ENCODE results near the gene DLGAP1. TPM values are rescaled to one million over a fixed set of nuclear protein-coding genes. Genes with fewer than 3 reads are reported as not detected.
A peak's percentile ranks its signal among the peaks of the same experiment; 100 is the strongest.

Gene DLGAP1
- total RNA-seq, 1 experiment from 2014 or later: 23.2 TPM

DNA sequence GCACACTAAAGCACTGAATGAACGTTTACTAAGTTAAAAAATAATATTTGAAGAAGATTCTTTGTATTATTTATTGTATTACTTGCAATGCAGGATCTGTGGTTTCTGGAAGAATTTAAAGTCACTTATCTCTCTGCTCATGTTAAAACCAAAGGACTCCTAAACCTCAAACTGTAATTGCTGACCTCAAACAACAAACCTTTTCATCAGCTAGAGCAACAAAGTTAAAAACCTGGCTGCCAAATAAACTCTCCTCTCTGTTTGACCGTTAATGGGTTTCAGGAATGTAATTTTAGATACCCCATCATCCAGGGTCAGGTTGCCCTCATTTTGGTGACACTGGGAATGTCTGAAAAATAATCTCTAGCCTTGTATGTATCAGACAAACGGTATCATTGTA lies 766.0 kb downstream of the DLGAP1 start:
- H2BK5ac ChIP-seq (ENCODE audit: insufficient read length, low read length): no peak overlapping the region
- H3K4me2 ChIP-seq (ENCODE audit: insufficient read depth, insufficient read length, low read length): no peak overlapping the region
- no peak overlapping the region for H3K27ac ChIP-seq (ENCODE audit: insufficient read length, low read depth, low read length)
- H2BK20ac ChIP-seq (ENCODE audit: low read depth, low read length, poor library complexity, severe bottlenecking): no peak overlapping the region
- H3K23me2 ChIP-seq (ENCODE audit: insufficient read length, low read depth, low read length, poor library complexity, severe bottlenecking): no peaks in the 10 kb centered on the region
- no peaks in the 10 kb centered on the region for H3K79me1 ChIP-seq (ENCODE audit: insufficient read depth, low read depth, low read length, poor library complexity, severe bottlenecking)
- Mint-ChIP-seq H3K27me3 (ENCODE audit: low read depth) (no peaks in the 10 kb centered on the region), H3K4me3 (no peak overlapping the region), H3K9me3 (peaks cover 3 to 7% of the 10 kb centered on the region in 2 experiments; a peak in 4 of 5 replicates), H3K4me1 (peaks cover 11 to 22% of the 10 kb centered on the region in 2 experiments), H3K27ac (peak overlapping the region in 1 of 3 experiments; percentile 35; a peak in 3 of 7 replicates), H3K36me3 (ENCODE audit: insufficient read depth in 1 of 3, low read depth in 3 of 3) (peaks cover 8 to 12% (median 11%) of the 10 kb centered on the region in 3 experiments)
- no peak overlapping the region for H4K8ac ChIP-seq (replicated peaks; ENCODE audit: insufficient read length, low read depth, low read length)
- no peak overlapping the region for H3K23ac ChIP-seq (ENCODE audit: insufficient read length, low read depth, low read length)
- no peak overlapping the region for H3K18ac ChIP-seq (ENCODE audit: insufficient read length, low read depth, low read length)
- no peaks in the 10 kb centered on the region for H3K9me3 ChIP-seq (ENCODE audit: control insufficient read depth, low read depth, low read length)
- H4K5ac ChIP-seq (ENCODE audit: insufficient read length, low read depth, low read length): no peak overlapping the region
- no peak for DNase-seq
- H3K4me1 ChIP-seq (ENCODE audit: insufficient read depth, low read length): no peaks in the 10 kb centered on the region
- H3K4ac ChIP-seq (ENCODE audit: low read depth, low read length): no peak overlapping the region
- no peaks in the 10 kb centered on the region for H4K20me1 ChIP-seq (ENCODE audit: control insufficient read depth, insufficient read depth, insufficient read length)
- H3K56ac ChIP-seq (ENCODE audit: insufficient read length, low read depth, low read length): no peak overlapping the region
- H3K79me2 ChIP-seq (ENCODE audit: insufficient read depth, low read length): no peaks in the 10 kb centered on the region
- no peak for TF ChIP-seq CTCF (conservative IDR thresholded peaks at IDR 0.05)
- H2AFZ ChIP-seq (ENCODE audit: low read length): no peak overlapping the region
- no peak overlapping the region for H3K9ac ChIP-seq (ENCODE audit: extremely low read depth, insufficient read length, low read length)
- H2BK12ac ChIP-seq (ENCODE audit: insufficient read length, low read depth, low read length): no peak overlapping the region
- H3K14ac ChIP-seq (ENCODE audit: insufficient read depth, low read length): no peak overlapping the region
- no peak overlapping the region for H2BK120ac ChIP-seq (ENCODE audit: low read depth, low read length, poor library complexity, severe bottlenecking)
- H3K27me3 ChIP-seq (ENCODE audit: insufficient read depth, low read length): no peaks in the 10 kb centered on the region
- H2AK5ac ChIP-seq (ENCODE audit: insufficient read length, low read length): no peak overlapping the region
- H2BK15ac ChIP-seq (ENCODE audit: low read depth, low read length): no peak overlapping the region
- H4K91ac ChIP-seq (ENCODE audit: insufficient read length, low read depth, low read length): no peak overlapping the region
- no peak overlapping the region for H3T11ph ChIP-seq (ENCODE audit: low read length)
- no CpG with 5 or more reads among the region's 3 CpGs for WGBS (ENCODE audit: extremely low coverage, insufficient read length, low lambda C conversion rate)
